Vagina (tissue), 2 donors: ENCODE results near the gene PKN2.

Experiments
- POLR2A ChIP-seq, 2 donors: fragments of 450-650 bp; IDR thresholded peaks; one replicate each; pipeline ENCODE4 v1.6.1; 2017; ENCODE audit warnings: antibody characterized with exemption in 2 of 2, mild to moderate bottlenecking in 2 of 2, moderate library complexity in 2 of 2
- POLR2AphosphoS5 ChIP-seq, 2 donors: sonication (generic); formaldehyde crosslinking; IDR thresholded peaks; one replicate each; pipeline ENCODE4 v1.9.0; 2017; ENCODE audit warnings: antibody characterized with exemption in 2 of 2, mild to moderate bottlenecking in 2 of 2, low read depth in 1 of 2; ENCODE audit not compliant: insufficient read depth in 1 of 2

- TF ChIP-seq POLR2AphosphoS5 (IDR thresholded peaks at IDR 0.05; ENCODE audit: insufficient read depth in 1 of 2, low read depth in 1 of 2) (no peak), POLR2A (IDR thresholded peaks at IDR 0.05) (no peak)
Measured at GRCh38 chr1:88680911-88681622, 3.0 kb upstream of the PKN2 start.
